K562 (cell line): ENCODE results near the gene POLR2C. TPM values are rescaled to one million over a fixed set of nuclear protein-coding genes. Genes with fewer than 3 reads are reported as not detected.

ENCODE experiments used
- EP300 ChIP-seq: IDR thresholded peaks from 2 replicates; pipeline ENCODE4 v1.6.1; 2012; ENCODE audit warnings: low read length, improper control_type of control experiment
- HIVEP1 ChIP-seq: fragments of 250-450 bp; sonication (Bioruptor Pico); IDR thresholded peaks from 2 replicates; pipeline ENCODE4 v1.4.0; 2020; ENCODE audit warnings: mild to moderate bottlenecking
- MIER1 ChIP-seq: fragments of 450-650 bp; IDR thresholded peaks from 2 replicates; pipeline ENCODE4 v1.6.1; 2016; ENCODE audit warnings: antibody characterized with exemption, mild to moderate bottlenecking, low read depth
- SIN3B ChIP-seq: fragments of 450-650 bp; IDR thresholded peaks from 2 replicates; pipeline ENCODE4 v1.6.1; 2017; ENCODE audit warnings: low read depth, mild to moderate bottlenecking, moderate library complexity
- STAG1 ChIP-seq: sonication (generic); formaldehyde crosslinking; IDR thresholded peaks from 2 replicates; pipeline ENCODE4 v1.5.0; 2020; ENCODE audit warnings: missing genetic modification reagents, borderline replicate concordance
- TAF1 ChIP-seq: IDR thresholded peaks from 2 replicates; pipeline ENCODE4 v1.6.1; 2011; ENCODE audit warnings: mild to moderate bottlenecking, low read length, moderate library complexity; ENCODE audit not compliant: insufficient read depth, control insufficient read depth, severe bottlenecking; ENCODE audit errors: extremely low read depth
- XRCC3 ChIP-seq: fragments of 450-650 bp; IDR thresholded peaks from 2 replicates; pipeline ENCODE4 v1.6.1; 2017; ENCODE audit warnings: mild to moderate bottlenecking, moderate library complexity
- XRCC4 ChIP-seq: IDR thresholded peaks from one replicate; pipeline ENCODE4 v1.6.1; 2011; ENCODE audit not compliant: insufficient read depth, insufficient read length; ENCODE audit errors: extremely low read depth
- ZNF274 ChIP-seq: IDR thresholded peaks from 2 replicates; pipeline ENCODE4 v1.6.1; 2011; ENCODE audit warnings: low read depth, mild to moderate bottlenecking, low read length, moderate library complexity, borderline replicate concordance
- polyA plus RNA-seq, 8 experiments: library from polyadenylated mRNA; depleted of rRNA in 4 of 8; stranded (reverse) in 5 of 8; unstranded in 3 of 8; fragments of >200 nt; fragmentation: Nextera tagmentation in 2 of 8; fragmentation: Illumina TruSeq in 1 of 8; extraction: Ambion mirVana in 2 of 8; extraction: Trizol in 1 of 8; gene quantifications; 2 replicates each; pipeline versions ENCODE4 v1.2.1 to v1.2.3, GENCODE V29; 2011 to 2014; ENCODE audit warnings: inconsistent platforms in 1 of 8, missing spikeins in 1 of 8
- total RNA-seq, 7 experiments: library from RNA; depleted of rRNA in 6 of 7; stranded (reverse); fragments of >200 nt in 6 of 7; fragmentation: Illumina TruSeq in 2 of 7; extraction: Trizol in 2 of 7; gene quantifications; 2 replicates each; pipeline versions ENCODE4 v1.2.1 to v1.2.3, GENCODE V29; 2011 to 2021; ENCODE audit warnings: low replicate concordance in 1 of 7
- TF ChIP-seq, protein P1 (sequence below), 2 experiments: fragments of 450-650 bp in 1 of 2; IDR thresholded peaks; 2 replicates each; pipeline ENCODE4 v1.6.1; 2011 to 2017; ENCODE audit warnings: low read depth in 2 of 2, antibody characterized with exemption in 1 of 2, borderline replicate concordance in 1 of 2, low read length in 1 of 2, mild to moderate bottlenecking in 1 of 2, mixed read lengths in 1 of 2; ENCODE audit not compliant: control insufficient read depth in 1 of 2
- TF ChIP-seq, protein P2 (sequence below): fragments of 450-650 bp; IDR thresholded peaks from 2 replicates; pipeline ENCODE4 v1.6.1; 2017; ENCODE audit warnings: mild to moderate bottlenecking, moderate library complexity
- TF ChIP-seq, protein P3 (sequence below): fragments of 450-650 bp; formaldehyde crosslinking; IDR thresholded peaks from 2 replicates; pipeline ENCODE4 v1.4.0; 2022; ENCODE audit warnings: mild to moderate bottlenecking, moderate library complexity
- TF ChIP-seq, protein P4 (sequence below): fragments of 450-650 bp; formaldehyde crosslinking; IDR thresholded peaks from 2 replicates; pipeline ENCODE4 v1.4.0; 2020; ENCODE audit warnings: mild to moderate bottlenecking, mixed read lengths
- TF ChIP-seq, protein P5 (sequence below), 2 experiments: fragments of 450-650 bp; conservative IDR thresholded peaks; 2 replicates each; pipeline ENCODE4 v1.6.1; 2017; ENCODE audit warnings: mild to moderate bottlenecking in 2 of 2, moderate library complexity in 2 of 2
- TF ChIP-seq, protein P6 (sequence below): fragments of 450-650 bp; formaldehyde crosslinking; IDR thresholded peaks from 2 replicates; pipeline ENCODE4 v1.4.0; 2020; ENCODE audit warnings: mild to moderate bottlenecking, moderate library complexity

POLR2C gene
- total and polyA plus RNA-seq, 9 of the 15 experiments (the other 6 are each of a cell fraction or from before 2014, with no cell fraction given), result 70.3 to 163 (median 92.3) TPM

DNA sequence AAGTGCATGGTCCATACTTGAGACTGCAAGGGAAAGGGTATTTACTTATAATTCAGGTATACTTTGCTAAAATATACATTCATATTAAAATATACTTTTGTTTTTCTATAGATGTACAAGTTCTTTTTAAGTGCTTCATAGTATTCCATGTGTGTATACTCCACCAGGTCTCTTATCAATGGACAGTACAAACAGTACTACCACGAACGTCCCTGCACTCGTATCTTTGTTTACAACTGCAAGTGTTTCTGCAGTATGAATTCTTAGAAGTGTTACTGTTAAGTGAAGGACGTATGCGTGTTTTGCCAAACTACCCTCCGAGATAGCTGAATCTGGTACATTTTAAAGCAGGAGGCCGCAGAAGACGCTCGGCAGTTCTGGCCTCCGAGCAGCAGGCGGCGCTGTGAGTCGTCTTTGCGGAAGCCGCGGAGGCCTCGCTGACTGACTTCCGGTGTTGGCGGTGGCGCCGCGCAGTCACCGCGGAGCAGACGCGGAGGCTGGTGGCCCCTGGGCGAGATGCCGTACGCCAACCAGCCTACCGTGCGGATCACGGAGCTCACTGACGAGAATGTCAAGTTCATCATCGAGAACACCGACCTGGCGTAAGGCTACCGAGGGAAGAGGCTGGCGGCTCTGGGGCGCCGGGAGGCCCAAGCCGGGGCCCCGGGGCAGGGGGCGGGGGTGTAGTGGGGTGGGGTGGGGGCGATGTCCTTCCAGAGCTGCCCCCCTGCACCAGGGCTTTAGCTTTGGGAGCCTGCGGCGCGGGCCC is at the start of gene POLR2C (continued):
- TF ChIP-seq, protein P1, sequence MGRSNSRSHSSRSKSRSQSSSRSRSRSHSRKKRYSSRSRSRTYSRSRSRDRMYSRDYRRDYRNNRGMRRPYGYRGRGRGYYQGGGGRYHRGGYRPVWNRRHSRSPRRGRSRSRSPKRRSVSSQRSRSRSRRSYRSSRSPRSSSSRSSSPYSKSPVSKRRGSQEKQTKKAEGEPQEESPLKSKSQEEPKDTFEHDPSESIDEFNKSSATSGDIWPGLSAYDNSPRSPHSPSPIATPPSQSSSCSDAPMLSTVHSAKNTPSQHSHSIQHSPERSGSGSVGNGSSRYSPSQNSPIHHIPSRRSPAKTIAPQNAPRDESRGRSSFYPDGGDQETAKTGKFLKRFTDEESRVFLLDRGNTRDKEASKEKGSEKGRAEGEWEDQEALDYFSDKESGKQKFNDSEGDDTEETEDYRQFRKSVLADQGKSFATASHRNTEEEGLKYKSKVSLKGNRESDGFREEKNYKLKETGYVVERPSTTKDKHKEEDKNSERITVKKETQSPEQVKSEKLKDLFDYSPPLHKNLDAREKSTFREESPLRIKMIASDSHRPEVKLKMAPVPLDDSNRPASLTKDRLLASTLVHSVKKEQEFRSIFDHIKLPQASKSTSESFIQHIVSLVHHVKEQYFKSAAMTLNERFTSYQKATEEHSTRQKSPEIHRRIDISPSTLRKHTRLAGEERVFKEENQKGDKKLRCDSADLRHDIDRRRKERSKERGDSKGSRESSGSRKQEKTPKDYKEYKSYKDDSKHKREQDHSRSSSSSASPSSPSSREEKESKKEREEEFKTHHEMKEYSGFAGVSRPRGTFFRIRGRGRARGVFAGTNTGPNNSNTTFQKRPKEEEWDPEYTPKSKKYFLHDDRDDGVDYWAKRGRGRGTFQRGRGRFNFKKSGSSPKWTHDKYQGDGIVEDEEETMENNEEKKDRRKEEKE (IDR thresholded peaks at IDR 0.05; ENCODE audit: borderline replicate concordance in 1 of 2, control insufficient read depth in 1 of 2, low read depth in 2 of 2, low read length in 1 of 2), result no peak
- TF ChIP-seq, protein P2, sequence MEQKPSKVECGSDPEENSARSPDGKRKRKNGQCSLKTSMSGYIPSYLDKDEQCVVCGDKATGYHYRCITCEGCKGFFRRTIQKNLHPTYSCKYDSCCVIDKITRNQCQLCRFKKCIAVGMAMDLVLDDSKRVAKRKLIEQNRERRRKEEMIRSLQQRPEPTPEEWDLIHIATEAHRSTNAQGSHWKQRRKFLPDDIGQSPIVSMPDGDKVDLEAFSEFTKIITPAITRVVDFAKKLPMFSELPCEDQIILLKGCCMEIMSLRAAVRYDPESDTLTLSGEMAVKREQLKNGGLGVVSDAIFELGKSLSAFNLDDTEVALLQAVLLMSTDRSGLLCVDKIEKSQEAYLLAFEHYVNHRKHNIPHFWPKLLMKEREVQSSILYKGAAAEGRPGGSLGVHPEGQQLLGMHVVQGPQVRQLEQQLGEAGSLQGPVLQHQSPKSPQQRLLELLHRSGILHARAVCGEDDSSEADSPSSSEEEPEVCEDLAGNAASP, result no peak
- TF ChIP-seq, protein P3, sequence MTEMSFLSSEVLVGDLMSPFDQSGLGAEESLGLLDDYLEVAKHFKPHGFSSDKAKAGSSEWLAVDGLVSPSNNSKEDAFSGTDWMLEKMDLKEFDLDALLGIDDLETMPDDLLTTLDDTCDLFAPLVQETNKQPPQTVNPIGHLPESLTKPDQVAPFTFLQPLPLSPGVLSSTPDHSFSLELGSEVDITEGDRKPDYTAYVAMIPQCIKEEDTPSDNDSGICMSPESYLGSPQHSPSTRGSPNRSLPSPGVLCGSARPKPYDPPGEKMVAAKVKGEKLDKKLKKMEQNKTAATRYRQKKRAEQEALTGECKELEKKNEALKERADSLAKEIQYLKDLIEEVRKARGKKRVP (CRISPR knock-in tag), result peak; percentile 49
- peak; percentile 98 for TF ChIP-seq TAF1
- TF ChIP-seq, protein P4, sequence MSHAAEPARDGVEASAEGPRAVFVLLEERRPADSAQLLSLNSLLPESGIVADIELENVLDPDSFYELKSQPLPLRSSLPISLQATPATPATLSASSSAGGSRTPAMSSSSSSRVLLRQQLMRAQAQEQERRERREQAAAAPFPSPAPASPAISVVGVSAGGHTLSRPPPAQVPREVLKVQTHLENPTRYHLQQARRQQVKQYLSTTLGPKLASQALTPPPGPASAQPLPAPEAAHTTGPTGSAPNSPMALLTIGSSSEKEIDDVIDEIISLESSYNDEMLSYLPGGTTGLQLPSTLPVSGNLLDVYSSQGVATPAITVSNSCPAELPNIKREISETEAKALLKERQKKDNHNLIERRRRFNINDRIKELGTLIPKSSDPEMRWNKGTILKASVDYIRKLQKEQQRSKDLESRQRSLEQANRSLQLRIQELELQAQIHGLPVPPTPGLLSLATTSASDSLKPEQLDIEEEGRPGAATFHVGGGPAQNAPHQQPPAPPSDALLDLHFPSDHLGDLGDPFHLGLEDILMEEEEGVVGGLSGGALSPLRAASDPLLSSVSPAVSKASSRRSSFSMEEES (CRISPR knock-in tag), result no peak
- TF ChIP-seq, protein P5, sequence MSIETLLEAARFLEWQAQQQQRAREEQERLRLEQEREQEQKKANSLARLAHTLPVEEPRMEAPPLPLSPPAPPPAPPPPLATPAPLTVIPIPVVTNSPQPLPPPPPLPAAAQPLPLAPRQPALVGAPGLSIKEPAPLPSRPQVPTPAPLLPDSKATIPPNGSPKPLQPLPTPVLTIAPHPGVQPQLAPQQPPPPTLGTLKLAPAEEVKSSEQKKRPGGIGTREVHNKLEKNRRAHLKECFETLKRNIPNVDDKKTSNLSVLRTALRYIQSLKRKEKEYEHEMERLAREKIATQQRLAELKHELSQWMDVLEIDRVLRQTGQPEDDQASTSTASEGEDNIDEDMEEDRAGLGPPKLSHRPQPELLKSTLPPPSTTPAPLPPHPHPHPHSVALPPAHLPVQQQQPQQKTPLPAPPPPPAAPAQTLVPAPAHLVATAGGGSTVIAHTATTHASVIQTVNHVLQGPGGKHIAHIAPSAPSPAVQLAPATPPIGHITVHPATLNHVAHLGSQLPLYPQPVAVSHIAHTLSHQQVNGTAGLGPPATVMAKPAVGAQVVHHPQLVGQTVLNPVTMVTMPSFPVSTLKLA (conservative IDR thresholded peaks at IDR 0.05), result peak; percentile 49 to 78
- TF ChIP-seq MIER1, result no peak
- TF ChIP-seq XRCC4, result no peak
- TF ChIP-seq HIVEP1 (CRISPR knock-in tag), result no peak
- TF ChIP-seq SIN3B, result peak; percentile 89
- TF ChIP-seq, protein P6, sequence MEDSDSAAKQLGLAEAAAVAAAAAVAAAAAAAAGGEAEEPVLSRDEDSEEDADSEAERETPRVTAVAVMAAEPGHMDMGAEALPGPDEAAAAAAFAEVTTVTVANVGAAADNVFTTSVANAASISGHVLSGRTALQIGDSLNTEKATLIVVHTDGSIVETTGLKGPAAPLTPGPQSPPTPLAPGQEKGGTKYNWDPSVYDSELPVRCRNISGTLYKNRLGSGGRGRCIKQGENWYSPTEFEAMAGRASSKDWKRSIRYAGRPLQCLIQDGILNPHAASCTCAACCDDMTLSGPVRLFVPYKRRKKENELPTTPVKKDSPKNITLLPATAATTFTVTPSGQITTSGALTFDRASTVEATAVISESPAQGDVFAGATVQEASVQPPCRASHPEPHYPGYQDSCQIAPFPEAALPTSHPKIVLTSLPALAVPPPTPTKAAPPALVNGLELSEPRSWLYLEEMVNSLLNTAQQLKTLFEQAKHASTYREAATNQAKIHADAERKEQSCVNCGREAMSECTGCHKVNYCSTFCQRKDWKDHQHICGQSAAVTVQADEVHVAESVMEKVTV (CRISPR knock-in tag), result 0 out of 2 replicates have a peak, but pooled peaks have one; percentile 28
- no peak for TF ChIP-seq STAG1
- no peak for TF ChIP-seq ZNF274
- TF ChIP-seq EP300, result peak; percentile 27; the same call in 1 of the 2 replicates
- TF ChIP-seq XRCC3, result no peak
